D721Med (cell line): Measurements from ENCODE around the gene DLGAP1.

Source experiments
- DNase-seq: peaks from one replicate; pipeline ENCODE4 v3.0.0; 2011; ENCODE audit warnings: low spot score; ENCODE audit not compliant: insufficient read length
- FAIRE-seq: peaks from 2 replicates; lab custom pipeline; 2011; peaks lifted over from hg19 to GRCh38; lab: Jason Lieb, UNC
- TF ChIP-seq, protein P1 (sequence below): IDR thresholded peaks from 2 replicates; pipeline ENCODE4 v1.5.1; 2012; ENCODE audit warnings: mild to moderate bottlenecking, control low read depth; ENCODE audit not compliant: insufficient read depth; ENCODE audit errors: missing control alignments

Gene DLGAP1

DNA sequence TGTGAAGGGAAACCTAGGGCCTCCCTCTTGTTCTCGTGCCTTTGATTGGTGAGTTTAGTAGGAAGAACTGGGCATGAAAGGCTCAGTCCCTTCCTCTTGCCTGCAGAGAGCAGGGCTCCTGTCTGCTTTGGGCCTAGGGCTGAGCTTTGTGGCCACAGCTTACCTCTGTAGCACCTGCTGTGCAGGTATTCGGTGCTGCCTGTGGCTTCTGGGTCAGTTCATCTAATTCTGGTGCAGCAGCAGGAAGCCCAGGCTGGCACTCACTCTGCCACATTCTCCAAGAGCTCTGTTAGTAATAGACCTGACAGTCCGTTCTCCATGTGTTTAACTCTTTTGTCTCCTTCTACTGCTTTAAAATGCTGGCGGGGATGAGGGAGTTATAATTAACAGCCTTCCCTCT lies 96.5 kb downstream of the DLGAP1 start:
- FAIRE-seq = no peak
- TF ChIP-seq, protein P1, sequence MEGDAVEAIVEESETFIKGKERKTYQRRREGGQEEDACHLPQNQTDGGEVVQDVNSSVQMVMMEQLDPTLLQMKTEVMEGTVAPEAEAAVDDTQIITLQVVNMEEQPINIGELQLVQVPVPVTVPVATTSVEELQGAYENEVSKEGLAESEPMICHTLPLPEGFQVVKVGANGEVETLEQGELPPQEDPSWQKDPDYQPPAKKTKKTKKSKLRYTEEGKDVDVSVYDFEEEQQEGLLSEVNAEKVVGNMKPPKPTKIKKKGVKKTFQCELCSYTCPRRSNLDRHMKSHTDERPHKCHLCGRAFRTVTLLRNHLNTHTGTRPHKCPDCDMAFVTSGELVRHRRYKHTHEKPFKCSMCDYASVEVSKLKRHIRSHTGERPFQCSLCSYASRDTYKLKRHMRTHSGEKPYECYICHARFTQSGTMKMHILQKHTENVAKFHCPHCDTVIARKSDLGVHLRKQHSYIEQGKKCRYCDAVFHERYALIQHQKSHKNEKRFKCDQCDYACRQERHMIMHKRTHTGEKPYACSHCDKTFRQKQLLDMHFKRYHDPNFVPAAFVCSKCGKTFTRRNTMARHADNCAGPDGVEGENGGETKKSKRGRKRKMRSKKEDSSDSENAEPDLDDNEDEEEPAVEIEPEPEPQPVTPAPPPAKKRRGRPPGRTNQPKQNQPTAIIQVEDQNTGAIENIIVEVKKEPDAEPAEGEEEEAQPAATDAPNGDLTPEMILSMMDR = no peak
- no peak for DNase-seq

DNA sequence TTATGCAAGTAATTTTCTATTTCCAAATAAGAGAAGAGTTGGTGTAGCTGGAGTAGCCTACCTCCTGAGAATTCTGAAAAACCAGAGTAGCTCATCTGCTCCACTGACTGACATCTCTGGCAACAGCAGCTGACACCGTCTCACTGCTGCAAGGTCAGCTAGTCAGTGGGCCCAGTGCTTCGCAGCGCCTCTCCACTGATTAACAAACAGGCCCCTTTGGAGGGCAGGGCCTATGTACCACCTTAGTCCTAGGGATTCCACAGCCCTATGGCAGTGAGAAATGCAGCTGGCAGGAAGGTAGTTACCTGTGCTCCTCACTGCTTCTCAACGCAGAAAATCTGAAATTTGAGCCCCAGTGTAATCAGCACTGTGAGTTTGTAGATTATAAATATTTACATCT lies 97.5 kb downstream of the DLGAP1 start:
- no peak for DNase-seq
- TF ChIP-seq, protein P1 = no peak
- no peak for FAIRE-seq

DNA sequence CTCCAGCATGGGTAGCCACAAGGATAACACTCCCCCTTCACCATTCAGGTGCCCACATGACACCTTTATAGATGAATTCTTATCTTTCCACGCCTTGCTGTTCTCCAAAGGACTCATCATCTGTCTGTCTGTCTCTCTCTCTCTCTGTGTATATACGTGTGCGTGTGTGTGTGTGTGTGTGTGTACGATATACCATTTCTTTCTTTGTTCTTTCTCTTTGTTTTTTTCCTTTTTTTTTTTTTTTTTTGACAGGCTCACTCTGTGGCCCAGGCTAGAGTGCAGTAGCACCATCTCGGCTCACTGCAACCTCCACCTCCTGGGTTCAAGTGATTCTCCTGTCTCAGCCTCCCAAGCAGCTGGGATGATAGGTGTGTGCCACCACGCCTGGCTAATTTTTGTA lies 98.2 kb downstream of the DLGAP1 start:
- no peak for DNase-seq
- TF ChIP-seq, protein P1 = no peak
- FAIRE-seq = no peak

DNA sequence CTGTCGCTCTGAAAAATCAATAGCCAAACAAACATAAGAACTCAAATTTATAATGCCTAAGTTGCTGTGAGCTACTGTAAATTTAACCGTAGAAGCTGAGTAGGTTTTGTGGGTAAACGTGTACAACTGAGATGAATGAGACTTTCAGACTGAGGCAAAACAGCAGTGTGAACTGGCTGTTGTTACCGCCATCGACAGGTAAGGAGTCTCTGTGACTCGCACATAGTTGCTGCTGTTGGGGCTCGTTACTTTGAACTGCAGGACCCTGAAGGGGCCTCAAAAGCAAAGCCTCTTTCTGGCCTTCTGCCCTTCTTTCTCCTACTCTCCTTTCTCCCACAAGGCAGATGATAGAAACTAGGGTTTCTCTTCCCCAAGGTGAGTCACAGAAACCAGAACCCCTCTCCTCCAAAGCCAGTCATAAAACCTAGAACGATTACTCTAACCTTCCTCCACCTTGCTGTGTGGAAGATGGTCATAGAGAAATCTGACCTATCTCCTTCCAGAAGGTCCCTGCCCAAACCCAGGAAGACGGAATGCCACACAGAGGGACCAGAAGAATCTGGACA lies 101.2 kb downstream of the DLGAP1 start:
- TF ChIP-seq, protein P1 = no peak
- FAIRE-seq = no peak
- DNase-seq = no peak

DNA sequence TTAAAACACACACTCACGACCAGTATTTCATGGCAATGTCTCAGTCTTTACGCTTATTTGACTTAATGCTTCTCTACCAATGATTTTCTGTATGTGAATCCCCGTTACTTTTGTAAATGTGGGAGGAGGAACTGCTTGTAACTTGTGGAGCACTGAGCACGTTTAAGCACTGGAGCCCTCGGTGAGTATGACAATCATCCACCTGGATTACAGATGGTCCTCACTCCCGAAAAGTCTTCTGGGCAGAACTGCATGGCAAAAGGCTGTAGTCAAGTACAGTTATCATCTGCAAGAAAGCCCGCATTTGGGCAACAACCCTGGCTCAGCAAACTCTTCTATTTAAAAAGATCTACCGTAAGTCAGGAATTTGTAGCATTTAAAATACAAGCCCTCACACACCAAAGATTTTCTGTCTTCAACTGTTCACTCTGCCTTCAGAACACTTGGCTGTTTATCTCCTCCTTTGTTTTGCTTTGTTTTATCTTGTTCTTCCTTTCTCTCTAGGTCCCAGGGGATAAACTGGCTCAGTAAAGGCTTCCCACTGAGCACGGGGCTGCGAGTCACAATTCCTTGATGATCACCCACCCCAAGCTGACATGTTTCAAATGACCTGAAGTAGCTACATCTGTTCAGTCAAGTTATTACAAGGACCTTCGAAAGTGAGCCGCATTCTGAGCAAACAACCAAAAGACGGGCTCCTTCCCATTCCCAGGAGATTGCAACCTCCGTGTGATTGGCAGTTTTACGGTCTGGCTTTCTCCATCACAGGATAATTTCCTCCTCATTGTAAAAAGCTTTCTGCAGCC lies 102.2 kb downstream of the DLGAP1 start:
- DNase-seq = no peak
- no peak for FAIRE-seq
- TF ChIP-seq, protein P1 = no peak

DNA sequence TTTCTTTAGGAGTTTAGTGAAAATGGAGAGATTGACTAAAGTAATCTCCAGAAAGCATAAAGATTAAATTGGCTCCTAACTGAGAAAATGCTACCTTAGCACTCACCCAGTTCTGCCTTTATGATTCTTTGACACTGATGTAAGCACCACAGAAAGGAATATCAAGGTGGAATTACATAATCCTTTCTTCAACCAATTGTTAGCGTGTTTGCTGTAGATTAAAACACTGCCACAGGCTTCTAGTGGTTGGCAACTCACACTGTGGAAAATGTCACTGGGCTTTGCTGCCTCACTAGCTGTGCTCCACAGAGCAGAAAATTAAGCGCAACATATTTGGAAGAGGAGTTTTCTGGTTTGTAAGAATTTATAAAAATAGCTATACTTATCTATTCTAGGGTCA lies 104.1 kb downstream of the DLGAP1 start:
- TF ChIP-seq, protein P1 = no peak
- FAIRE-seq (no peak), DNase-seq (no peak)

DNA sequence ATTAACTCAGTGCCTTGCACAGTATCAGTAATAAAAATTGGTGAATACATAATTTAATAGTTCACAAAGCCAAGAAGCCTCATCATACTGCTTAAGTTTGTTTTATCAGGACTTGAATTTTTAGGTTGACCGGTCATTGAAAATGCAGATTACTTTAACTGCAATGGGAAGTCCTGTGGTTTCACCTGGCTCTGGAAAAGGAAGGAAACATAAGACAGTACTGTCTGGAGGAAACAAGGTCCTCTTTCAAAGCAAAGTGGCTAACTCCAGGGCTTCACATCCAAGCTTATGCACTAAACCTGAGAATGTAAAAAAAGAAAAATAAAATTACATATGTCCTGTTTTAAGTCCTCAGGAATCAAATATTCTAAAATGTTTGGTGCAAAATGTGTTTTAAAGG lies 119.7 kb downstream of the DLGAP1 start:
- DNase-seq (no peak), FAIRE-seq (no peak)
- TF ChIP-seq, protein P1 = no peak
